Spleen (tissue), 7 donors: Measurements from ENCODE around the gene LRFN2.

Experiments used
- CTCF ChIP-seq, 11 experiments: fragments of 200-600 bp in 7 of 11; fragments of 450-650 bp in 4 of 11; sonication (generic) in 4 of 11; IDR thresholded peaks in 8 of 11; conservative IDR thresholded peaks in 3 of 11; 1 replicate in 7 of 11; 2 replicates in 4 of 11; pipeline versions ENCODE4 v1.4.0 to v1.8.0; 2016 to 2021; ENCODE audit warnings: antibody characterized with exemption in 11 of 11, inconsistent platforms in 4 of 11, mild to moderate bottlenecking in 1 of 11
- POLR2A ChIP-seq, 3 donors: fragments of 450-650 bp; IDR thresholded peaks; one replicate each; pipeline ENCODE4 v1.5.1; 2017; ENCODE audit warnings: antibody characterized with exemption in 3 of 3, mild to moderate bottlenecking in 1 of 3
- POLR2AphosphoS5 ChIP-seq, 3 donors: sonication (generic); formaldehyde crosslinking; IDR thresholded peaks; one replicate each; pipeline ENCODE4 v1.5.1; 2017; ENCODE audit warnings: antibody characterized with exemption in 3 of 3
- donor health status: DM: no; HTN: no; CAD: no; lungs with moderate emphysema.
- donor health status: DM: no; HTN: no; CAD: no.
- donor health status: DM: no; HTN: no; CAD: no.

GRCh38 chr6:40438246-40438887 is 148.8 kb downstream of the LRFN2 start:
- TF ChIP-seq CTCF (IDR thresholded peaks at IDR 0.05 in 8 of 11, conservative IDR thresholded peaks at IDR 0.05 in 3 of 11) (no peak), POLR2A (IDR thresholded peaks at IDR 0.05) (no peak), POLR2AphosphoS5 (IDR thresholded peaks at IDR 0.05) (no peak)
